OCI-LY1 (cell line): ENCODE data around the gene PPP2R5C.

Source experiments
- EZH2 ChIP-seq: fragments of 200-600 bp; sonication (generic), shearing (Covaris generic); IDR thresholded peaks from 2 replicates; pipeline ENCODE4 v1.8.0; 2017; ENCODE audit warnings: borderline replicate concordance, mixed run types, mild to moderate bottlenecking, antibody characterized with exemption, low read length, moderate library complexity, mixed read lengths
- TF ChIP-seq, protein P1 (sequence below): fragments of 200-600 bp; sonication (generic), shearing (Covaris generic); IDR thresholded peaks from 2 replicates; pipeline ENCODE4 v1.5.1; 2017; ENCODE audit warnings: mild to moderate bottlenecking, antibody characterized with exemption, low read length, moderate library complexity, mixed read lengths

- TF ChIP-seq, protein P1, sequence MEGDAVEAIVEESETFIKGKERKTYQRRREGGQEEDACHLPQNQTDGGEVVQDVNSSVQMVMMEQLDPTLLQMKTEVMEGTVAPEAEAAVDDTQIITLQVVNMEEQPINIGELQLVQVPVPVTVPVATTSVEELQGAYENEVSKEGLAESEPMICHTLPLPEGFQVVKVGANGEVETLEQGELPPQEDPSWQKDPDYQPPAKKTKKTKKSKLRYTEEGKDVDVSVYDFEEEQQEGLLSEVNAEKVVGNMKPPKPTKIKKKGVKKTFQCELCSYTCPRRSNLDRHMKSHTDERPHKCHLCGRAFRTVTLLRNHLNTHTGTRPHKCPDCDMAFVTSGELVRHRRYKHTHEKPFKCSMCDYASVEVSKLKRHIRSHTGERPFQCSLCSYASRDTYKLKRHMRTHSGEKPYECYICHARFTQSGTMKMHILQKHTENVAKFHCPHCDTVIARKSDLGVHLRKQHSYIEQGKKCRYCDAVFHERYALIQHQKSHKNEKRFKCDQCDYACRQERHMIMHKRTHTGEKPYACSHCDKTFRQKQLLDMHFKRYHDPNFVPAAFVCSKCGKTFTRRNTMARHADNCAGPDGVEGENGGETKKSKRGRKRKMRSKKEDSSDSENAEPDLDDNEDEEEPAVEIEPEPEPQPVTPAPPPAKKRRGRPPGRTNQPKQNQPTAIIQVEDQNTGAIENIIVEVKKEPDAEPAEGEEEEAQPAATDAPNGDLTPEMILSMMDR: no peak
- no peak for TF ChIP-seq EZH2
These were observed 47.7 kb upstream of the PPP2R5C start for GRCh38 chr14:101713621-101714349.
